ENCODE data around the gene CA9. TPM values are rescaled to one million over a fixed set of nuclear protein-coding genes. Genes with fewer than 3 reads are reported as not detected.

The CA9 gene
- total and polyA plus RNA-seq, 2 experiments from 2014 or later, result 2.3 to 4.3 TPM

DNA sequence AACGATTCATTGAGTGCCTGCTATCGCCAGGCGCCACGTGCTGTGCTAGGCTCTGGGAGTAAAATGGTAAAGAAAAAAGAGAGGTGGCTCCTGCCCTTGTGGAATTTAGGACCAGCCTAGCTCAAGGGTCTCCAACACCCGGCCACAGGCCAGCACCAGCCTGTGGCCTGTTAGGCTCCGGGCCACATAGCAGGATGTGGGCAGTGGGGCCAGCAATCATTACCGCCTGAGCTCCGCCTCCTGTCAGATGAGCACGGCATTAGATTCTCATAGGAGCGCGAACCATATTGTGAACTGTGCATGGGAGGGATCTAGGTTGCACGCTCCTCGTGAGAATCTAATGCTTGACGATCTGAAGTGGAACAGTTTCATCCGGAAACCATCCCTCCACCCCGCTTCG is 17.4 kb upstream of the CA9 start:
- WGBS, 2 experiments (ENCODE audit: low coverage in 1 of 2, low lambda C conversion rate in 2 of 2, missing lambda C conversion rate in 2 of 2), result 72 to 74% methylated on average over 17 of the region's 17 CpGs
- H3K9me3 ChIP-seq (ENCODE audit: low read depth), result no peaks in the 10 kb centered on the region
- in situ Hi-C loops (cut with MboI), result no loop called here
- H3K27ac ChIP-seq, result no peak overlapping the region
- peak overlapping the region; percentile 78; the same call in 1 of the 2 replicates for H2AFZ ChIP-seq
- peaks cover 34% of the 10 kb centered on the region for H3F3A ChIP-seq (ENCODE audit: insufficient read depth)
- no peak overlapping the region for H3K9ac ChIP-seq
- no peak for DNase-seq
- H3K4me2 ChIP-seq (ENCODE audit: unreplicated experiment), result no peak overlapping the region
- peaks cover 18% of the 10 kb centered on the region; the same call in 1 of the 2 replicates for H3K79me2 ChIP-seq (ENCODE audit: insufficient read depth)
- TF ChIP-seq EZH2phosphoT487 (IDR thresholded peaks at IDR 0.05; ENCODE audit: insufficient read depth, low read depth) (no peak), EZH2 (IDR thresholded peaks at IDR 0.05; ENCODE audit: insufficient read depth, poor library complexity, severe bottlenecking) (no peak)
- no peak overlapping the region for H3K4me3 ChIP-seq
- no peaks in the 10 kb centered on the region for H3K9me2 ChIP-seq (ENCODE audit: insufficient read depth)
- no peaks in the 10 kb centered on the region for H3K27me3 ChIP-seq (replicated peaks; ENCODE audit: insufficient read depth)
- H4K20me1 ChIP-seq (ENCODE audit: insufficient read depth), result no peaks in the 10 kb centered on the region
- peaks cover 5% of the 10 kb centered on the region; the same call in 1 of the 2 replicates for H3K36me3 ChIP-seq (ENCODE audit: low read depth)
- peaks cover 26% of the 10 kb centered on the region for H3K4me1 ChIP-seq (ENCODE audit: insufficient read depth)

DNA sequence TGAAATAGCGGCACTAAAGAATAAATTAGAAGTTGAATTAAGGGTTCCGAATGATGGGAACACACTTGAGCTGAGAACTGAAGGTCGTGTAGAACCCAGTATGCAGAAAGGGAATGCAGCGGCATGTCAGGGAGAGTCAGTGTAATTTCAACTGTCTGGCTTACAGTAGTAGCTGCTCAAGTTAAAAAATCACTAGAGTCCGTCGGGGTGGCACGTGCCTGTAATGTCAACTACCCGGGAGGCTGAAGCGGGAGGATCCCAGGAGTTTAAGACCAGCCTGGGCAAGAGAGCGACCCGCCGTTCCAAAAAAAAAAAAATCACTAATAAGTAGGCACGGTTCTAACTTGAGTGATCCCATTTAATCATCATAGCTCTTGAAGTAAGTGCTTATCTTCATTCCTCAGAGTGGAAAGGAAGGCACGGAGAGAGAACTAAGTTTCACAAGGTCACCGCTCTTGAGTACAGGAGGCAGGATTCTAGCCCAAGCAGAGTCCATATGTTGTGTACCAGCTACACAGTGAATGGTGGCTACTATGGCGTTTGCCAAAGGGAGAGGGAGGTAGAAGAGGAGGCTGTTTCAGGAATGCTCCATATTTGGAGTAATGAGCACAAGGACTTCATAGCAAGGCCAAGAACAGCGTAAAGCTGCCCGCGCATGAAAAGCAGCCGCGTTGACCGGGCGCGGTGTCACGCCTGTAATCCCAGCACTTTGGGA is 16.7 kb upstream of the CA9 start:
- Histone ChIP-seq H4K20me1 (ENCODE audit: insufficient read depth) (no peaks in the 10 kb centered on the region), H3K4me2 (ENCODE audit: unreplicated experiment) (peak overlapping the region; percentile 80), H3K27ac (peak overlapping the region; percentile 98), H3K9ac (peak overlapping the region; percentile 89), H3K9me3 (ENCODE audit: low read depth) (no peaks in the 10 kb centered on the region), H3K4me3 (peak overlapping the region; percentile 61), H3F3A (ENCODE audit: insufficient read depth) (peaks cover 35% of the 10 kb centered on the region), H2AFZ (peak overlapping the region; percentile 78), H3K27me3 (replicated peaks; ENCODE audit: insufficient read depth) (no peaks in the 10 kb centered on the region), H3K36me3 (ENCODE audit: low read depth) (peaks cover 5% of the 10 kb centered on the region; the same call in 1 of the 2 replicates), H3K9me2 (ENCODE audit: insufficient read depth) (no peaks in the 10 kb centered on the region), H3K4me1 (ENCODE audit: insufficient read depth) (peaks cover 26% of the 10 kb centered on the region), H3K79me2 (ENCODE audit: insufficient read depth) (peaks cover 18% of the 10 kb centered on the region; the same call in 1 of the 2 replicates)
- in situ Hi-C loops (cut with MboI), result no loop called here
- DNase-seq, result peak; percentile 68
- WGBS, 2 experiments (ENCODE audit: low coverage in 1 of 2, low lambda C conversion rate in 2 of 2, missing lambda C conversion rate in 2 of 2), result 9 to 11% methylated on average over 25 of the region's 25 CpGs
- no peak for TF ChIP-seq EZH2phosphoT487 (IDR thresholded peaks at IDR 0.05; ENCODE audit: insufficient read depth, low read depth)
- no peak for TF ChIP-seq EZH2 (IDR thresholded peaks at IDR 0.05; ENCODE audit: insufficient read depth, poor library complexity, severe bottlenecking)

DNA sequence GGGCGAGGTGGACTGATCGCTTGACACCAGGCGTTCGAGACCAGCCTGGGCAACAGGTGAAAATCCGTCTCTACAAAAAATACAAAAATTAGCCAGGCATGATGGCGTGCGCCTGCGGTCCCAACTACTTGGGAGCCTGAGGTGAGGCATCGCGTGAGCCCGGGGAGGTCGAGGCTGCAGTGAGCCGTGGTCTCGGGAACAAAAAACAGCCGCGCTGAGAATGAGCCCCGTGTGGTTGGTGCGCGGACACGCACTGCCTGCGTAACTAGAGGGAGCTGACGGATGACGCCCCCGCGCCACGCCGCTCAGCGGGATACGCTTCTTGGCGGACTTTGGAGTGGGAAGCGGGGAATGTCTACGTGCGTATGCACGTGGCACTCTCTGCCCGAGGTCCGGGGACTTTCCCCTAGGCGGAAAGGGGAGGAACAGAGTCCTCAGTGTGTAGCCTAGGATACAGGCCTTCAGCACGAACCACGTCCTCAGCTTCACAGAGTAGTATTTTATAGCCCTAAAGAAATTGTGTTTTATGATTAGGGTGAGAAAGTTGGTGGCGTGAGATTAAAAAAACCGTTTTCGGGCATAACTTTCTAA is 16.1 kb upstream of the CA9 start, which contains the start of gene RMRP:
Gene RMRP (minus strand): TSS at position 474 of the 591 bp plus-strand sequence.
- Histone ChIP-seq H3K4me3 (peak within 1 kb of the TSS; percentile 90), H2AFZ (peak within 1 kb of the TSS; percentile 78), H3K9me2 (ENCODE audit: insufficient read depth) (no peaks in the 10 kb centered on the region), H3K27ac (peak within 1 kb of the TSS; percentile 98), H3K36me3 (ENCODE audit: low read depth) (peaks cover 5% of the 10 kb centered on the region; the same call in 1 of the 2 replicates), H3K27me3 (replicated peaks; ENCODE audit: insufficient read depth) (no peaks in the 10 kb centered on the region), H3K9me3 (ENCODE audit: low read depth) (no peaks in the 10 kb centered on the region), H3F3A (ENCODE audit: insufficient read depth) (peaks cover 31% of the 10 kb centered on the region), H4K20me1 (ENCODE audit: insufficient read depth) (no peaks in the 10 kb centered on the region), H3K4me2 (ENCODE audit: unreplicated experiment) (peak within 1 kb of the TSS; percentile 97), H3K79me2 (ENCODE audit: insufficient read depth) (peaks cover 18% of the 10 kb centered on the region; the same call in 1 of the 2 replicates), H3K4me1 (ENCODE audit: insufficient read depth) (peaks cover 23% of the 10 kb centered on the region), H3K9ac (peak within 1 kb of the TSS; percentile 89)
- in situ Hi-C loops (cut with MboI), result no loop called here
- DNase-seq, result peak; percentile 100
- 1 to 2% methylated on average over 40 to 41 of the region's 42 CpGs for WGBS, 2 experiments (ENCODE audit: low coverage in 1 of 2, low lambda C conversion rate in 2 of 2, missing lambda C conversion rate in 2 of 2)
- TF ChIP-seq EZH2phosphoT487 (IDR thresholded peaks at IDR 0.05; ENCODE audit: insufficient read depth, low read depth), result no peak
- no peak for TF ChIP-seq EZH2 (IDR thresholded peaks at IDR 0.05; ENCODE audit: insufficient read depth, poor library complexity, severe bottlenecking)

DNA sequence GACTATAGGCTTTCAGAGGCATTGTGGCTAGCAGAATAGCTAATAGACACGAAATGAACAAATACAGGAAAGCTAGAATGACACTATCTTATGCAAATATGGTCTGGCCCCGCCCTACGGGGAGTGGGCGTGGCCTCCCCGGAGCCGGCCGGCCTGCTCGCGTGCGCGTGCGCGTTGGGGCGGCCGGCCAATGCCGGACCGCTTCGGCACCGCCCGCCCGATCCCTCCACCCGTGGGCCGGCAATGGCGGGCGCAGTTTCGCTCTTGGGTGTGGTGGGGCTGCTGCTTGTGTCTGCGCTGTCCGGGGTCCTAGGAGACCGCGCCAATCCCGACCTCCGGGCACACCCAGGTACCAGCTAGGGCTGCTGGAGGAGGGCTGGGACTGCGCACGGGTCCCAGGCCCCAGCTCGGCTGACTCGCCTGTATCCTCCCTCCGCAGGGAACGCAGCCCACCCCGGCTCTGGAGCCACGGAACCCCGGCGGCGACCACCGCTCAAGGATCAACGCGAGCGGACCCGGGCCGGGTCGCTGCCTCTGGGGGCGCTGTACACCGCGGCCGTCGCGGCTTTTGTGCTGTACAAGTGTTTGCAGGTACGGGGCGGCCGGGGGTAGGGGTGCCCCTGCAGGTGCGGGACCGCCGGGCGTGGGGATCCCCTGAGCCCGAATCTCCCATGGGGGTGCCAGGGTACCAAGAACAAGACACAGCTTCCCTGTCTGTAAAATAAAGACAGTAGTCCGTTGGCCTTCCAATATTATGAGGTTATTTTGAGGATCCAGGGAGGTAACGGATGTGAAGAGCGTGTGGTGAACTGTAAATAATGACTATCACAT is 15.4 kb upstream of the CA9 start, which contains the start of gene CCDC107:
Gene CCDC107 (plus strand): TSS at position 156 of the 831 bp plus-strand sequence. CDS start 88 bp downstream, at position 244.
- DNase-seq, result peak; percentile 93
- Histone ChIP-seq H3K4me1 (ENCODE audit: insufficient read depth) (peaks cover 18% of the 10 kb centered on the region), H4K20me1 (ENCODE audit: insufficient read depth) (no peaks in the 10 kb centered on the region), H3K27me3 (replicated peaks; ENCODE audit: insufficient read depth) (no peaks in the 10 kb centered on the region), H2AFZ (peak within 1 kb of the TSS; percentile 78), H3K9me2 (ENCODE audit: insufficient read depth) (no peaks in the 10 kb centered on the region), H3K79me2 (ENCODE audit: insufficient read depth) (peaks cover 18% of the 10 kb centered on the region; the same call in 1 of the 2 replicates), H3K36me3 (ENCODE audit: low read depth) (peaks cover 5% of the 10 kb centered on the region; the same call in 1 of the 2 replicates), H3K9ac (peak within 1 kb of the TSS; percentile 89), H3K4me3 (peak within 1 kb of the TSS; percentile 90), H3K9me3 (ENCODE audit: low read depth) (no peaks in the 10 kb centered on the region), H3K27ac (peak within 1 kb of the TSS; percentile 98), H3K4me2 (ENCODE audit: unreplicated experiment) (peak within 1 kb of the TSS; percentile 97), H3F3A (ENCODE audit: insufficient read depth) (peaks cover 26% of the 10 kb centered on the region)
- TF ChIP-seq EZH2phosphoT487 (IDR thresholded peaks at IDR 0.05; ENCODE audit: insufficient read depth, low read depth), result no peak
- no peak for TF ChIP-seq EZH2 (IDR thresholded peaks at IDR 0.05; ENCODE audit: insufficient read depth, poor library complexity, severe bottlenecking)
- 0 to 1% methylated on average over 65 to 66 of the region's 67 CpGs for WGBS, 2 experiments (ENCODE audit: low coverage in 1 of 2, low lambda C conversion rate in 2 of 2, missing lambda C conversion rate in 2 of 2)
- in situ Hi-C loops (cut with MboI), result no loop called here
